ENCODE data around the gene TMX1.

Gene TMX1

GRCh38 chr14:51293149-51293911 lies 53.3 kb downstream of the TMX1 start:
- no peak for DNase-seq (ENCODE audit: low spot score)

DNA sequence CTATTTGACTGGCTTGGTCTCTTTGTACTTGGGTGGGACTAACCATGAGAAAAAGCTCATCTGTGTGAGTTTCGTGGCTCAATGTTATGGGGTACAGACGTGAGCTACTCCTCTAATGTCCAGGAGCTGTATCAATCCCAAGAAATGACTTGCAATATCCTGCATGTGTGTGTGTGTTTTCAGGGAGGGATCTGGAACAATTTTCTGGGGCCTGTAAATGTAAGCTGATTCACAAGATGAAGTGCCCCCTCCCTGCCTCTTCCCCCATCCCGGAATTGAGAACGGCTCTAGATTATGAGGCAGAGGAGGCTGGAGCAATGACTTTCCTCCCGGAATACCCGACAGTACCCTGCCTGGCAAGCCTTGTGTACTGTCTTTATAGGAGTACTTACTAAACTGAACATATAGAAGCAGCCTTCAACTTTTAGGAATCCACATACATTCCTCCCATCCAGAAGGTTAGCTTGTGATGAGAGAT lies 53.9 kb downstream of the TMX1 start:
- no peak for DNase-seq (ENCODE audit: low spot score)

- DNase-seq (ENCODE audit: low spot score), result no peak
These were observed 55.0 kb downstream of the TMX1 start for GRCh38 chr14:51294951-51295525.

DNA sequence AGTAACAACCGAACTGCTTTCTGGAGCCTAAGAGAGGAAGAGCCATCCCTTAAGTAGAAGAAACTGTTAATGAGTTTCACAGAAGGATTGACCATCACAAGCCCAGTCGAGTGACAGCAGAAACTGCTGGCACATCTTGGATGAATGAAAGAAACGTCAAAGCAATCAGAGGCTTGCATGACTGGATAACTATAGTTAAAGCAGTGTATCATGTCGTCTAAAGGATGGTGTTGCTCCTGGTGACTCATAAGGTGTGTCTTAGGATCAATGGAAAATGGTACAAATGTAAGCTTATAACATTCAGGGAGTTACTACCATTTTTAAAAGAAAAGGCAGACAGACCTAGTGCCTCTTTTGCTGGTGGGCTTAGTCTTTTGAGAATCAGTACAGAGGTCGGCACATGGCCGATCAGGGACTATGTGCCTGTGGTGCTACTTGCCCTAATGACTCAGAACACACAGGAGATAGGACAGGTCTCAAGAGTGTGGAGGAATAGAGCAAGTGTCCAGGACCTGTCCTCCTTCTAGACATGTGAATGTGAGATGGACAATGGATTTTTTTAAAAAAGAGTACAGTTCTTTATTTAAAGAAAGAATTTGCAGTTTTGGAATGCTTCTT lies 55.7 kb downstream of the TMX1 start:
- no peak for DNase-seq (ENCODE audit: low spot score)

GRCh38 chr14:51297066-51297465 lies 57.0 kb downstream of the TMX1 start:
- DNase-seq (ENCODE audit: low spot score), result no peak

DNA sequence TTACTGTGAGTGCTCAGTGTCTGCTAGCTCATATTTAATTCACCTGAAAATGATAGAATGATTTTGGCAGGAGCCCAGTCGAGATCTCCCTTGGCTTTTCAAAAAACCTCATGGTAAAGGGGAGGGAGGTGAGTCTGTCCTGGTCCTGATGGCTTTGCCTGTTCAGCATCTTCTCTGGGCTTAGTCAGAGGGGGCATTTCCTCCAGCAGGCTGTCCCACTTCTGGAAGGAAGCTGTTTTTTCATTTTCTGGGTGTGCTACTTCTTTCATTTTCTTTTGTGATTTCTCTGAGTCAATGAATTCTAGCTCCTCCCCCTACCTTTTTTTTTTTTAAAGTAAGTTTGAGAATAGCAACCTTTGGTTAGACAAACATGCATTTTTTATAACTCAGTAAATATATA lies 58.8 kb downstream of the TMX1 start:
- no peak for DNase-seq (ENCODE audit: low spot score)

DNA sequence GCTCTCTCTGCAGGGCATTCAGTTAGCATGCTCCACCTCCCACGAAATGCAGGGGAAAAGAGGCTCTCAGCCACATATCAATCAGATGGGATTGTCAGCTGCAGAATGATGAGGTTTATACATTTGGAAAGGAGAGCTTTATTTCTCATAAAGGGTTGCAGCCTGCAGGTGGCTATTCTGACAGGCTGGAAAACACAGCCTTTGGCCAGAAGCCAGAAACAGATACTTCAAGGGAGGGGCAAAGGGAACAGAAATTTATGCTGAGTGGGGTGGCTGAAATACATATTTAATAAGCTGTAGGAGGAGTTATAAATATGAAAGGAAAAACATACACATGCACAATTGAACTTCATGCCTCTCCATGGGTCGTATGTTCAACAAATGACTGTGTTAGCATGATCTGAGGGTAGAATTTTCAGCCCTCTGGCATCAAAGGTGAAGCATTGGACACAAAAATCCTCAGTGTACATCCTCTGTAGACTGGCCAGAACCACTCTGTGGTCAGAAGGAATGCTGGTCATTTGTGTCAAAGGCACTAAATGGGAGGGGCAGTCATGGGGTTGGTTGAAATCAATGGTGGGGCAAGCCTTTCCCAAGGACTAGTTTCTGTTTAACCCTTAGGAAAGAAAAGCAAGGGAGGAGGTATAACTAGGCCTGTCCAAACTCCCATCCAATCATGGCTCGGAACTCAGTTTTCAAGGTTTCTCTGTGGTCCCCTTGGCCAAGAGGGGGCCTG lies 62.4 kb downstream of the TMX1 start:
- DNase-seq (ENCODE audit: low spot score), result no peak

- no peak for DNase-seq (ENCODE audit: low spot score)
These were observed 64.4 kb downstream of the TMX1 start for GRCh38 chr14:51304438-51304837.

DNA sequence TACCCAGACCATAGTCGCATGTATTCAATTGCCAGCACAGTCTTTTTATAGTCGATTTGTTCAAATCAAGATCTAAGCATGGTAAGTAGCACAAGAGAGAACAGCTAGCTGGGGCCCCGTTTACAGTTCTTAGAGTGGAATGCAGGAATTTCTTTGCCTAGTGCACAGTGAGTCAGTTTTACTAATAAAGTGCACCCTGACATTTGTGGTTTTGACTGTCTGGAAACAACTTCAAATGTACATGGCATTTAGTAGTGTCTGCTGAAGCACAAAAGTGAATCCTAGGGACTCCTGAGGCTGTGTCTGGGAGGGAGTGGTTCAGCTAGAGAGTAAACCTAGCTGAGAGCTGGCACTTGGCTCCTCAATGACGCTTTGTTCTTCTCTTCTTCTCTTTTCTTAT lies 64.9 kb downstream of the TMX1 start:
- peak; percentile 50 for DNase-seq (ENCODE audit: low spot score)

GRCh38 chr14:51305751-51306150 lies 65.7 kb downstream of the TMX1 start:
- no peak for DNase-seq (ENCODE audit: low spot score)

Measured in RKO (cell line).